ENCODE measurements around the gene MBD5. TPM values are rescaled to one million over a fixed set of nuclear protein-coding genes. Genes with fewer than 3 reads are reported as not detected.

MBD5 gene
- polyA plus RNA-seq, 2 donors, result 2.9 to 5.0 TPM

- 96 to 98% methylated on average over 2 of the region's 2 CpGs for WGBS, 2 donors
- H3K27ac ChIP-seq (ENCODE audit: low read depth in 2 of 2, low read length in 1 of 2), result no peak overlapping the region
Observed at GRCh38 chr2:148042219-148042618, 21.3 kb downstream of the MBD5 start.

GRCh38 chr2:148044322-148044721, 23.4 kb downstream of the MBD5 start:
- Histone ChIP-seq H3K27me3 (ENCODE audit: control insufficient read depth in 1 of 2, insufficient read depth in 2 of 2, low read length in 2 of 2) (no peaks in the 10 kb centered on the region), H3K9me3 (ENCODE audit: control insufficient read depth in 2 of 2, insufficient read depth in 1 of 2, low read depth in 1 of 2, low read length in 1 of 2) (no peaks in the 10 kb centered on the region), H3K4me1 (ENCODE audit: control insufficient read depth in 2 of 2, insufficient read depth in 2 of 2, low read length in 1 of 2) (no peaks in the 10 kb centered on the region), H3K4me3 (ENCODE audit: low read depth in 1 of 2, low read length in 2 of 2) (no peak overlapping the region), H3K36me3 (ENCODE audit: control insufficient read depth in 2 of 2, insufficient read depth in 2 of 2, low read length in 1 of 2) (no peaks in the 10 kb centered on the region), H3K27ac (ENCODE audit: low read depth in 2 of 2, low read length in 1 of 2) (no peak overlapping the region)
- WGBS, 2 donors, result 73 to 76% methylated on average over 2 of the region's 2 CpGs

More at GRCh38 chr2:148042219-148042618, 21.3 kb downstream of the MBD5 start:
- H3K4me3 ChIP-seq (ENCODE audit: low read depth in 1 of 2, low read length in 2 of 2), result no peak overlapping the region
- no peaks in the 10 kb centered on the region for H3K4me1 ChIP-seq (ENCODE audit: control insufficient read depth in 2 of 2, insufficient read depth in 2 of 2, low read length in 1 of 2)
- no peaks in the 10 kb centered on the region for H3K27me3 ChIP-seq (ENCODE audit: control insufficient read depth in 1 of 2, insufficient read depth in 2 of 2, low read length in 2 of 2)
- H3K36me3 ChIP-seq (ENCODE audit: control insufficient read depth in 2 of 2, insufficient read depth in 2 of 2, low read length in 1 of 2), result no peaks in the 10 kb centered on the region
- H3K9me3 ChIP-seq (ENCODE audit: control insufficient read depth in 2 of 2, insufficient read depth in 1 of 2, low read depth in 1 of 2, low read length in 1 of 2), result no peaks in the 10 kb centered on the region

GRCh38 chr2:148046802-148047201, 25.9 kb downstream of the MBD5 start:
- H3K9me3 ChIP-seq (ENCODE audit: control insufficient read depth in 2 of 2, insufficient read depth in 1 of 2, low read depth in 1 of 2, low read length in 1 of 2), result no peaks in the 10 kb centered on the region
- H3K4me1 ChIP-seq (ENCODE audit: control insufficient read depth in 2 of 2, insufficient read depth in 2 of 2, low read length in 1 of 2), result no peaks in the 10 kb centered on the region
- no peaks in the 10 kb centered on the region for H3K36me3 ChIP-seq (ENCODE audit: control insufficient read depth in 2 of 2, insufficient read depth in 2 of 2, low read length in 1 of 2)
- no peak overlapping the region for H3K4me3 ChIP-seq (ENCODE audit: low read depth in 1 of 2, low read length in 2 of 2)
- WGBS, 2 donors, result 85 to 86% methylated on average over 1 of the region's 1 CpG
- H3K27ac ChIP-seq (ENCODE audit: low read depth in 2 of 2, low read length in 1 of 2), result no peak overlapping the region
- no peaks in the 10 kb centered on the region for H3K27me3 ChIP-seq (ENCODE audit: control insufficient read depth in 1 of 2, insufficient read depth in 2 of 2, low read length in 2 of 2)

- Histone ChIP-seq H3K27ac (ENCODE audit: low read depth in 2 of 2, low read length in 1 of 2) (no peak overlapping the region), H3K4me1 (ENCODE audit: control insufficient read depth in 2 of 2, insufficient read depth in 2 of 2, low read length in 1 of 2) (no peaks in the 10 kb centered on the region), H3K36me3 (ENCODE audit: control insufficient read depth in 2 of 2, insufficient read depth in 2 of 2, low read length in 1 of 2) (no peaks in the 10 kb centered on the region), H3K27me3 (ENCODE audit: control insufficient read depth in 1 of 2, insufficient read depth in 2 of 2, low read length in 2 of 2) (no peaks in the 10 kb centered on the region), H3K9me3 (ENCODE audit: control insufficient read depth in 2 of 2, insufficient read depth in 1 of 2, low read depth in 1 of 2, low read length in 1 of 2) (no peaks in the 10 kb centered on the region), H3K4me3 (ENCODE audit: low read depth in 1 of 2, low read length in 2 of 2) (no peak overlapping the region)
- WGBS, 2 donors, result 92 to 98% methylated on average over 1 of the region's 1 CpG
Observed at GRCh38 chr2:148048475-148049221, 27.8 kb downstream of the MBD5 start.

GRCh38 chr2:148049284-148049683, 28.4 kb downstream of the MBD5 start:
- no peak overlapping the region for H3K4me3 ChIP-seq (ENCODE audit: low read depth in 1 of 2, low read length in 2 of 2)

GRCh38 chr2:148052687-148053086, 31.8 kb downstream of the MBD5 start:
- H3K4me3 ChIP-seq (ENCODE audit: low read depth in 1 of 2, low read length in 2 of 2), result no peak overlapping the region
- no peaks in the 10 kb centered on the region for H3K4me1 ChIP-seq (ENCODE audit: control insufficient read depth in 2 of 2, insufficient read depth in 2 of 2, low read length in 1 of 2)
- 98 to 100% methylated on average over 3 of the region's 3 CpGs for WGBS, 2 donors
- H3K27me3 ChIP-seq (ENCODE audit: control insufficient read depth in 1 of 2, insufficient read depth in 2 of 2, low read length in 2 of 2), result no peaks in the 10 kb centered on the region
- H3K36me3 ChIP-seq (ENCODE audit: control insufficient read depth in 2 of 2, insufficient read depth in 2 of 2, low read length in 1 of 2), result no peaks in the 10 kb centered on the region
- no peak overlapping the region for H3K27ac ChIP-seq (ENCODE audit: low read depth in 2 of 2, low read length in 1 of 2)
- H3K9me3 ChIP-seq (ENCODE audit: control insufficient read depth in 2 of 2, insufficient read depth in 1 of 2, low read depth in 1 of 2, low read length in 1 of 2), result no peaks in the 10 kb centered on the region

More at GRCh38 chr2:148049284-148049683, 28.4 kb downstream of the MBD5 start:
- Histone ChIP-seq H3K27ac (ENCODE audit: low read depth in 2 of 2, low read length in 1 of 2) (no peak overlapping the region), H3K36me3 (ENCODE audit: control insufficient read depth in 2 of 2, insufficient read depth in 2 of 2, low read length in 1 of 2) (no peaks in the 10 kb centered on the region), H3K4me1 (ENCODE audit: control insufficient read depth in 2 of 2, insufficient read depth in 2 of 2, low read length in 1 of 2) (no peaks in the 10 kb centered on the region), H3K9me3 (ENCODE audit: control insufficient read depth in 2 of 2, insufficient read depth in 1 of 2, low read depth in 1 of 2, low read length in 1 of 2) (no peaks in the 10 kb centered on the region), H3K27me3 (ENCODE audit: control insufficient read depth in 1 of 2, insufficient read depth in 2 of 2, low read length in 2 of 2) (no peaks in the 10 kb centered on the region)

GRCh38 chr2:148058641-148059040, 37.8 kb downstream of the MBD5 start:
- 79 to 87% methylated on average over 1 of the region's 1 CpG for WGBS, 2 donors
- Histone ChIP-seq H3K9me3 (ENCODE audit: control insufficient read depth in 2 of 2, insufficient read depth in 1 of 2, low read depth in 1 of 2, low read length in 1 of 2) (no peaks in the 10 kb centered on the region), H3K36me3 (ENCODE audit: control insufficient read depth in 2 of 2, insufficient read depth in 2 of 2, low read length in 1 of 2) (no peaks in the 10 kb centered on the region), H3K4me3 (ENCODE audit: low read depth in 1 of 2, low read length in 2 of 2) (no peak overlapping the region), H3K27ac (ENCODE audit: low read depth in 2 of 2, low read length in 1 of 2) (no peak overlapping the region), H3K4me1 (ENCODE audit: control insufficient read depth in 2 of 2, insufficient read depth in 2 of 2, low read length in 1 of 2) (no peaks in the 10 kb centered on the region), H3K27me3 (ENCODE audit: control insufficient read depth in 1 of 2, insufficient read depth in 2 of 2, low read length in 2 of 2) (no peaks in the 10 kb centered on the region)

GRCh38 chr2:148063633-148064032, 42.7 kb downstream of the MBD5 start:
- WGBS, 2 donors, result 39 to 56% methylated on average over 2 of the region's 2 CpGs
- H3K9me3 ChIP-seq (ENCODE audit: control insufficient read depth in 2 of 2, insufficient read depth in 1 of 2, low read depth in 1 of 2, low read length in 1 of 2), result no peaks in the 10 kb centered on the region
- H3K27ac ChIP-seq (ENCODE audit: low read depth in 2 of 2, low read length in 1 of 2), result no peak overlapping the region
- H3K36me3 ChIP-seq (ENCODE audit: control insufficient read depth in 2 of 2, insufficient read depth in 2 of 2, low read length in 1 of 2), result no peaks in the 10 kb centered on the region
- no peaks in the 10 kb centered on the region for H3K27me3 ChIP-seq (ENCODE audit: control insufficient read depth in 1 of 2, insufficient read depth in 2 of 2, low read length in 2 of 2)
- no peaks in the 10 kb centered on the region for H3K4me1 ChIP-seq (ENCODE audit: control insufficient read depth in 2 of 2, insufficient read depth in 2 of 2, low read length in 1 of 2)
- no peak overlapping the region for H3K4me3 ChIP-seq (ENCODE audit: low read depth in 1 of 2, low read length in 2 of 2)

GRCh38 chr2:148065936-148066335, 45.0 kb downstream of the MBD5 start:
- Histone ChIP-seq H3K4me1 (ENCODE audit: control insufficient read depth in 2 of 2, insufficient read depth in 2 of 2, low read length in 1 of 2) (no peaks in the 10 kb centered on the region), H3K27ac (ENCODE audit: low read depth in 2 of 2, low read length in 1 of 2) (no peak overlapping the region), H3K27me3 (ENCODE audit: control insufficient read depth in 1 of 2, insufficient read depth in 2 of 2, low read length in 2 of 2) (no peaks in the 10 kb centered on the region), H3K36me3 (ENCODE audit: control insufficient read depth in 2 of 2, insufficient read depth in 2 of 2, low read length in 1 of 2) (no peaks in the 10 kb centered on the region), H3K4me3 (ENCODE audit: low read depth in 1 of 2, low read length in 2 of 2) (no peak overlapping the region), H3K9me3 (ENCODE audit: control insufficient read depth in 2 of 2, insufficient read depth in 1 of 2, low read depth in 1 of 2, low read length in 1 of 2) (no peaks in the 10 kb centered on the region)
- 61 to 80% methylated on average over 6 of the region's 6 CpGs for WGBS, 2 donors

- H3K9me3 ChIP-seq (ENCODE audit: control insufficient read depth in 2 of 2, insufficient read depth in 1 of 2, low read depth in 1 of 2, low read length in 1 of 2), result no peaks in the 10 kb centered on the region
- no peak overlapping the region for H3K4me3 ChIP-seq (ENCODE audit: low read depth in 1 of 2, low read length in 2 of 2)
- WGBS, 2 donors, result 92 to 98% methylated on average over 1 of the region's 1 CpG
- H3K4me1 ChIP-seq (ENCODE audit: control insufficient read depth in 2 of 2, insufficient read depth in 2 of 2, low read length in 1 of 2), result no peaks in the 10 kb centered on the region
- H3K27ac ChIP-seq (ENCODE audit: low read depth in 2 of 2, low read length in 1 of 2), result no peak overlapping the region
- no peaks in the 10 kb centered on the region for H3K36me3 ChIP-seq (ENCODE audit: control insufficient read depth in 2 of 2, insufficient read depth in 2 of 2, low read length in 1 of 2)
- no peaks in the 10 kb centered on the region for H3K27me3 ChIP-seq (ENCODE audit: control insufficient read depth in 1 of 2, insufficient read depth in 2 of 2, low read length in 2 of 2)
Observed at GRCh38 chr2:148067801-148068200, 46.9 kb downstream of the MBD5 start.

Measured in esophagus (tissue), 2 donors.